ENCODE data around the gene SYNGAP1. TPM values are rescaled to one million over a fixed set of nuclear protein-coding genes. Genes with fewer than 3 reads are reported as not detected.

Gene SYNGAP1
- total and polyA plus RNA-seq, 2 experiments from 2014 or later = 13.9 to 45.0 TPM

- no peak overlapping the region for H3K27ac ChIP-seq (ENCODE audit: low read depth)
- TF ChIP-seq CTCF (conservative IDR thresholded peaks at IDR 0.05; ENCODE audit: low read depth in 2 of 2) = no peak
- no peak for TF ChIP-seq POLR2AphosphoS5 (IDR thresholded peaks at IDR 0.05; ENCODE audit: low read depth)
- TF ChIP-seq CREB1 (CRISPR knock-in tag; IDR thresholded peaks at IDR 0.05; ENCODE audit: low read depth) = no peak
- no peak for TF ChIP-seq ZNF331 (CRISPR knock-in tag; IDR thresholded peaks at IDR 0.05; ENCODE audit: low read depth)
- TF ChIP-seq ZNF462 (CRISPR knock-in tag; IDR thresholded peaks at IDR 0.05) = no peak
- TF ChIP-seq ZNF114 (CRISPR knock-in tag; IDR thresholded peaks at IDR 0.05) = no peak
- TF ChIP-seq EZH2phosphoT487 (IDR thresholded peaks at IDR 0.05; ENCODE audit: unreplicated experiment) = no peak
- TF ChIP-seq REST (IDR thresholded peaks at IDR 0.05; ENCODE audit: unreplicated experiment) = no peak
- no peak for TF ChIP-seq EZH2 (IDR thresholded peaks at IDR 0.05; ENCODE audit: low read depth, unreplicated experiment)
- ATAC-seq = no peak
Measured at GRCh38 chr6:33459226-33459625, 39.4 kb downstream of the SYNGAP1 start.

More at GRCh38 chr6:33459226-33459625, 39.4 kb downstream of the SYNGAP1 start:
- no peaks in the 10 kb centered on the region; the same call in 1 of the 2 replicates for H4K20me1 ChIP-seq (replicated peaks; ENCODE audit: insufficient read depth)
- H3K4me1 Mint-ChIP-seq = peaks cover 4% of the 10 kb centered on the region; the same call in 1 of the 3 replicates
- no peaks in the 10 kb centered on the region for H3K4me1 ChIP-seq (ENCODE audit: insufficient read depth)
- H3K36me3 ChIP-seq (ENCODE audit: insufficient read depth) = no peaks in the 10 kb centered on the region
- no peak overlapping the region for H3K4me3 ChIP-seq
- H3K79me2 ChIP-seq (replicated peaks; ENCODE audit: insufficient read depth) = peaks cover 14% of the 10 kb centered on the region
- peaks cover 30% of the 10 kb centered on the region for H3K36me3 Mint-ChIP-seq (ENCODE audit: low read depth)
- H3F3A ChIP-seq (replicated peaks; ENCODE audit: low read depth) = 0 out of 2 replicates have a peak, but pooled peaks cover 3% of the 10 kb centered on the region
- no peak overlapping the region for H3K4me3 Mint-ChIP-seq
- H3K27me3 Mint-ChIP-seq (ENCODE audit: insufficient read depth, low read depth, poor library complexity) = peaks cover 18% of the 10 kb centered on the region
- H3K27me3 ChIP-seq (ENCODE audit: insufficient read depth) = no peaks in the 10 kb centered on the region
- no peak overlapping the region for H2AFZ ChIP-seq
- no peak overlapping the region for H3K27ac Mint-ChIP-seq
- no peaks in the 10 kb centered on the region for H3K9me2 ChIP-seq (ENCODE audit: insufficient read depth)
- DNase-seq (ENCODE audit: low spot score) = no peak
- H3K9me3 Mint-ChIP-seq = peaks cover 7% of the 10 kb centered on the region; the same call in 2 of the 3 replicates
- H3K4me2 ChIP-seq = no peak overlapping the region

Measured in GM23338 (cell line).